ENCODE data around the gene SFRP5.

GRCh38 chr10:97780841-97781617 lies 9.2 kb upstream of the SFRP5 start:
- TF ChIP-seq POLR2AphosphoS5 (IDR thresholded peaks at IDR 0.05) = no peak
- TF ChIP-seq CTCF (IDR thresholded peaks at IDR 0.05) = no peak

Data from upper lobe of left lung (tissue), 4 donors.